HG02642 (cell line): ENCODE results near the gene ASTN2.

Source experiments
- ATAC-seq: cut with Tn5 transposase; IDR thresholded peaks from one replicate; pipeline ENCODE4 v1.9.1; 2021; ENCODE audit warnings: mild to moderate bottlenecking; ENCODE audit not compliant: unreplicated experiment, poor library complexity

The ASTN2 gene

DNA sequence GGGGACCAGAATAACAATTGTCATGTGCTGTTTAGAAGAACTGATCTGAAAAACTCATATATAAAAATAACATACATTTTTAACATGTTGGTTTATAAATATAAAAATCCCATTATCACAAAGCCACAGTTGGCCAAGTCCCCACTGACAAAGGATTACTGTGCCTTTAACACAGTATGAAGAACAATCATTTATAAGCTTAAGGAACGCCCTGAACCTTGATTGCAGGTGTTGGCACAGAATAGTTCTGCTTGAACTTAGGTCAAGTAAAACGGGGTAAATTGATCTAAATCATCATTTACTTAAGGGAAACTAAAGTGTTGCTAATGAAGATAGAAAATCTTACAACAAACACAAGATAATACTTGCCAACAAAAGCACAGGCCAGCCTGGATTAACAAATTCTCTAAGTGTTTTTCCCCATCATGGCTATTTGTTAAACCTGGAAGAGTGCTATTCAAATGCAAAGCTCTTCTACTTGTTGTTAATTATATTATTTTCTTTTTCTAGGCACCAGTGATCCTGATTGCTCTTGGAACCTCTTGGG, 46.1 kb downstream of the ASTN2 start:
- ATAC-seq = no peak

DNA sequence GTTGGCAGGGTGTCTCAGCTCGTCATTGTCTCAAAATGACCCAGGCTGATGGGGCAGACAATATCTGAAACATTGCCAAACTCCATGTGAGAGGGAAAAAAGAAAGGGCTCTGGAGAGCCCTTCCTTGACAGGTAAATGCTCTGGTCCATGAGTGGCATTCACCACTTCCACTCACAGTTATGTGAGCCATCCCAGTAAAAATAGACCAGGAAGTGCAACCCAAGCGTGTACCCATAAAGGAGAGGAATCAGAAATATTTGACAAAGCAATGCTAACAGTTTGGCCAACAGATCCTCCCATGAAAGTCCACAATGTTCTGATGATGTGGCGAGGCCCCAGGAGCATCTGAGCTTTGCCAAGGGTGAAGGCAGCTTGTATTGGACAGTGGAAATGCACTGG, 49.4 kb downstream of the ASTN2 start:
- ATAC-seq = no peak

- no peak for ATAC-seq
These were observed 51.9 kb downstream of the ASTN2 start for GRCh38 chr9:117363006-117363405.

- no peak for ATAC-seq
These were observed 54.9 kb downstream of the ASTN2 start for GRCh38 chr9:117359910-117360309.

GRCh38 chr9:117355542-117355941, 59.3 kb downstream of the ASTN2 start:
- no peak for ATAC-seq

DNA sequence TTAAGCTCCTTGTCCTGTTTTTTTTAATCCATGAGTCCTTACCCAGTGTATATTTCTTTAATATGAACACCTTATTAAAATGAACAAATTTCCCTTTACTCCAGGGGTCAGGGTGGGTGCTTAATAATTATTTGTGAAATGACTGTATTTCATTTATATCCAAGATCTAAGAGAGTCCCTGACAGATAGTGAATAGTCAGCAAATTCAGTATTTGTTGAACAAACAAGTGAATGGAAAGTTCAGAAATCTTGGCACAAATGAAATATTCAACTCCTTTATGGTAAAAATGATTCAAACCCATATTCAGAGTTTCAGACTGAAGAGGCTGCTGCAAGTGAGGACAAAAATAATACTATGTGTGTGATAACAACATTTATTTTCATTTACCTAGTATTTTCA, 59.9 kb downstream of the ASTN2 start:
- ATAC-seq = no peak

DNA sequence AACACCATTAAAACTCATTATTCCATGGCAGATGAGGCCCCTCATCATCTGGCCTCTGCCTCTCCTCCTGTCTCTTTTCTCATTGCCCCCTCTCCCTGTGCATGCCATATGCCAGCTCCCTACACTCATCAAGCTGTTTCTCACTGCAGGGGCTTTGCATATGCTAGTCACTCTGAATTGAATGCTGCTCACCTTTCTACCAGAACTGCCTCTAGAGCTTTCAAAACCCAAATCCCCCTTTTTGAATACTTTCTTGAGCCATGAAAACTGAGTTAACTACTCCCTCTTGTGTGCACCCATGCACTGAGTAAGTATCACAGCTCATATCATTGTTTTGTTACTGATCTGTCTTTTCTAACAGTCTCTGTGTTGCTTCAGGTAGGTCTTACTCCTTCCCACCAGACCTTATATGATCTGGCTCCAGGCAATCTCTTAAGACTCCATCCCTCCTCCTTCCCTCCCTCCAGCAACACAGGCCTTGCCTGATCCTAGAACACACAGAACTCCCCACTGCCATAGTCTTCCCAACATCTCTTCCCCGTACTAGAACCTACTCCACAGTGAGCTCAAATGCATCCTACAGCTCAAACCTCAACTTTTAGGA, 60.5 kb downstream of the ASTN2 start:
- no peak for ATAC-seq

- ATAC-seq = no peak
These were observed 69.8 kb downstream of the ASTN2 start for GRCh38 chr9:117344892-117345660.

- no peak for ATAC-seq
These were observed 71.4 kb downstream of the ASTN2 start for GRCh38 chr9:117343427-117343826.

- ATAC-seq = no peak
These were observed 73.7 kb downstream of the ASTN2 start for GRCh38 chr9:117341151-117341550.

DNA sequence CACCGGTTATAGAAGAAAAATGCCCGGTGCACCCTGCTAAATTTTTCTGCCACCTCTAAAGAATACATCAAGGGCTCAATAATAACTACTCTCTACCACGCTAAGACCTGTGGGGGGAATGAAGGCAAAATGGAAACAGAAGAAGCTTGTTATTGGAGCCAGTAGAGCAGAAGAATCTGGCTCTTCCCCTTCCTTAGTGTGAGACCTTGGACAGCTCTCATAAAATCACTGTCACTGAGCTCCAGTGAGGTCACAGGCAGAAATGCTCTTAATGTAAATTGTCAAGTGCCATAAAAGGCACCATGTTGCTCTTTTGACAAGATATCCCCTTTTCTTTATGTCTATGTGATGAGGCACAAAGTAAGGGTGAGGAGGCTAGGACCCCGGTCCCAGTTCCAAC, 74.4 kb downstream of the ASTN2 start:
- ATAC-seq = no peak

DNA sequence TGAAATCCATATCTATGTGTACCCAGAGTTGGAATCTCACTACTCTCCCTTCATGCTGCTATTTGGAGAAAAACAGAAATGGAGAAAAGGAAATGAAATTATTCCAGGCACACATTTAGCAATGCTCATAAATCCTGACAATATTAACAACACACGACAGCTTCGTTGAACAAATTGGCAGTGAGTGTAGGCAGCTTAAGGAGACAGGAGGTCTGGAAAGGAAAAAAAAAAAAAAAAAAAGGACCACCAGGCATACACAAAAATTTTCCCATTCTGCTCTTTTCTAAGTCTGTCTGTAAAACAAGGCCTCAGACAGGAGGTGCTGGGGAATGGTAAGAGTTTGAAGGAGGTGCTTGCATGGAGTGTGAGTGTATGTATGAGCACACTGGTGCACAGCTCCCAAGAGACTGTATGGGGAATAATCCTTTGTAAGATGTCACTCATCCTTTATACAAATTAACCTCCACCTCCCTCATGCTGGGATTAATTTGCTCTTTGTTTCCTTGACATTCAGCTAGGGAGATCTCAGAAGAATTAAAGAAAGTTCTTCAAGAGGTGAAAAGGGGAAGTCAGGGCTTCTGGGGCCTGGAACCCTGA, 78.9 kb downstream of the ASTN2 start:
- ATAC-seq = no peak

- no peak for ATAC-seq
These were observed 80.8 kb downstream of the ASTN2 start for GRCh38 chr9:117334101-117334500.

DNA sequence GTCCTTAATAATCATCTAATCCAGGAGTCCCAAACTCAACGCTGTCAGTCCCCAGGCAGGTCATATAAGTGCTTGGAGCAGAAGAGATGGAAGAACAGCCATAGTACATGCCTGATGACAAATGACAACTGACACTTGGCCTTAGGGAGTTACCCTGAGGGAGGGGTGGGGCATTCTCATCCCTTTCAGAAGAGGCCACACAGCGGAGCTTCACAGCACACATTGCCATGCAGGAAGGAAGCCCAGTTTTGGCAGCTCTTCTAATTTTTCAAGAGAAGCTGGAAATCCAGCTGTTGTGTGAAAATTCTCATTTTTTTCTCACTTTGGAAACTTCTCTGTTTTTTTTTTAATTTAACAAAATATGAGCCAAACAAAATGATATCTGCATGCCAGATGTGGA, 89.0 kb downstream of the ASTN2 start:
- no peak for ATAC-seq

DNA sequence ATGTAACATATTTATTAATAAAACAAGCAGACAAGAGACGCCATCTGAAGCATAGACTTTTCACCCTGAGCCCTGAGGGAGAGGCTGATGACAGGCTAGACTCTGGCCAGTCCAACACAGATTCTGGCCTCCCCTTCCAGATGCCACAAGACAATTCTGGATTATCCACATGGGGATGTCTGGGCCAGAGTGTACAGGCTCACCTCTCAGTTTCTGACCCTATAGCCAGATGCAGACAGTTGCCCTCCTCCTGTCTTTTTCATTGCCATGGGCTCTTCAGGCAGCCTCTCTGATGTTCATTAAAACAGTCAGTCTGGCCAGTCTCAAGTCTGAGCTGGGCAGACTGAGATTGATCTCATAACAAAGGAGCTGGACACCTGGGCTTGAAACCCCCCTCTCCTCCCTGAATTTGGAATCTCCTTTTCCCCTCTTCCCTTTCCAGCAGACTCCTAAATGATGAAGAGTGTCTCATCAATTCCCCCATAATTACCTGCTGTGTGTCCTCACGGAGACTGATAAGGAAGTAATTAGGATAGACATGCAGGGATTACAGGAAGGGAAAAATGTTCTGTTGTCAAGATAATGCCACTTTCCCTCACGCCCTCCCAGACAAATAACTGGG, 89.6 kb downstream of the ASTN2 start:
- no peak for ATAC-seq

- no peak for ATAC-seq
These were observed 91.5 kb downstream of the ASTN2 start for GRCh38 chr9:117323390-117323789.

DNA sequence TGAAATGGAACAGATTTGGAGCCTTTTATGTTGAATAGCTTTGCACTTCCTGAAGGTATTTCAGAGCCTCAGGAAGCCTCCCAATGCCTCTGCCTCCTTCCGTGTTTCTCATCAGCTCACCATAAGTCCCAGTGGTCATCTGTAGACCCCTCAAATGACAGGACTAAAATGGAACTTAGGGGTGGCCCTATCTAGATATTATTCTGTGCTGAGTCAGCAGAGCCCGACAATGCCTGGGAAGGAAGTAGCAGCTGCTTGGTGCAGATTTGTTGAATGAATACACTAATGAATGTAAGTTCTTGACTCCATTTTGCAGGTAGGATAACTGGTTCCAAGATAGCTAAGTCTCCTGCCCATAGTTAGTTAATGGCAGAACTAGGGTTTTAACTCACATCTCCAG, 97.7 kb downstream of the ASTN2 start:
- no peak for ATAC-seq

- ATAC-seq = no peak
These were observed 99.6 kb downstream of the ASTN2 start for GRCh38 chr9:117315236-117315635.

DNA sequence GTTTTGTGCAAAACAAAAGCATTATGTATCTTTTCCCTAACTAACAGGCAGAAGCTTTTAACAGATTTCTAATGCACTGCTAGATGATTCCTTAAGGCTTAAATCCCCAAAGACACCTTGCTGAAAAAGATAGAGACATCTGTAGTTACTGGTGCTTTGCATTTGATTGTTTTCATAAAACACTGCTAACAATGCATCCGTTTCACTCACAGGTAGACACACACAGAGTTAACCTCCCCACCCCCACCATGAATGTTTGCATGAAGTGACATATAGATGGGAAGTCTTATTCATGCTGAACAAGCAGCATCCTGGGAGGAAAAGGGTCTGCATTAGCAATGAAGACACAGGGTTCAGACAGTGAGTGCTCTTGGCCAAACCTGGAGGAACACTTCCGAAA, 100.9 kb downstream of the ASTN2 start:
- ATAC-seq = no peak

DNA sequence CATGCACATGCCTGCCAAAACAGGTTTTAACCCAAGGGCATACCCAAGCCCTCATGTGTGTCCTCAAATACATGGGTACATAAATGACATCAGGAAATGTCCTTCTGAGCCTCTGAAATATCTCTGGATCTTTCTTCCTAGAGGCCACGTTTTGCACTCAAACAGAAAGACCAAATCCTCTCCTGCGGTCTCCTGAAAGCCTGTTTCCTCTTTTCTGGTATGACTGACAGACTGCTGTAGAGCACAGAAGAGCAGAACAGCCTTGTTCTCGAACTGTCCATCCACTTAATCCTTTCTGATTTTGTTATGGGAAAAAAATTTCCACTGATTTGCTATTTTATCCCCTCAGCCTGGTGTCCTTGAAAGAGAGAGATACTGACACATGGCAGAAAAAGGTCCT, 107.2 kb downstream of the ASTN2 start:
- ATAC-seq = no peak

DNA sequence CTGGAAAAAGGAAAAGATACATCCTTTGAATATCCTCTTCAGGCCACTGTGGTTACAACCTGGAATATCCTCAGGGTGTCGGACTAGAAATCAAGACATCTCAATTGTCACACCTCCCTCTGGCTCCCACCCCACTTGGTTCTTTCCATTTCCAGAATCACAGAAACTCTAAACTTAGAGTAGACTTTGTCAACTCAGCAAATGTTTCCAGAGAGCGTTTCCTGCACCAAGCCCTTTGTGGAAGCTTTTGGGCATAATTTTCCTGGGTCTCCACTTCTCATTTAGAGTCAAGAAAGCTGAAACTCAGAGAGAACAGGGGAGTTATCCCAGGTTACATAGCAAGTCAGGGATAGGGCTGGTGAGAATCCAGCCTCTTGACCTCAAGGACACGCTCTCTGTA, 108.8 kb downstream of the ASTN2 start:
- no peak for ATAC-seq
